Activated naive CD4-positive, alpha-beta T cell treated with anti-CD3 and anti-CD28 coated beads, Interleukin-2, amount 50 U/mL, for 16 hours (primary cell): ENCODE measurements around the gene SOD3.

Experiments
- DNase-seq: peaks from one replicate; pipeline ENCODE4 v3.0.0-alpha.2; 2020

SOD3 gene

DNA sequence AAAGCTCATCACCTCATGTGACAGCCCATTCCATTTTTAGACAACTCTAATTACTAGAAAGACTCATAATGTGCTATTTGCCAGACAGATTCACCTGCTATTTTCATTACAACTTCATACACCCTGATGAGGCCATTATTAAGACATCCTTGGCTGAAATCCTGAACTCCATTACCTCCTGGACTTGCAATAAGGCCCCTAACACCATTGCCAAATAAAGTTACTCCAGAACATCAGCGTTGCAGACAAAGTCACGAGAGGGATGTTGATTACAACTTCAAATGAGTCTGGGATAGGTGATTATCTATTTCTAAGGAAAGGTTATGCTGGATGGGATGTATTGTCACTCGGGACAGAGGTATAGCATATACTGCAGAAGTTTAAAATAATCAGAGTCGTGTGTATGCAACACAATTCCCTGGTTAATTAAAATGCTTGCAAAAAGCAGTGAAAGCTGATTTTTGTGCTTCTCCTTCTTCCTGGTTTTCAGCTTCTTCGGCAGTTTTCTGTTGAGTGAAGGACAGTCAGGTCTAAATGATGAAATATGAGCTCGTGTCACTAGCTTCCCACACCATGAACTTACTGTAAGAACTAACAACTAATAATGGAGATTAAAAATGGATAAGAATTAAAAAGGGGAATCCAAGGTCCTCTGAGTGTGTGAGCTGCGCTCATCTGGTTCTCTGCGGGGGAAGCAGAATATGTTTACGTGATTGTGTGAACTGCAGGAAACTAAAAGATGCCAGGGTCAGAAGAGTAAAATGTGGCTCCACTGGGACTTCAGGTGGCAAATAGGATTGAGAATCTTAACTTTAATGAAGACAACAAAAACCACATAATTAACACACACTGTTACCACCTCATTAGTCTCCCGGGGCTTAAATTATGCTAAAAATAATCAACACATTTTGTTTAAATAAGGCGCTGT, 17.6 kb upstream of the SOD3 start:
- no peak for DNase-seq

DNA sequence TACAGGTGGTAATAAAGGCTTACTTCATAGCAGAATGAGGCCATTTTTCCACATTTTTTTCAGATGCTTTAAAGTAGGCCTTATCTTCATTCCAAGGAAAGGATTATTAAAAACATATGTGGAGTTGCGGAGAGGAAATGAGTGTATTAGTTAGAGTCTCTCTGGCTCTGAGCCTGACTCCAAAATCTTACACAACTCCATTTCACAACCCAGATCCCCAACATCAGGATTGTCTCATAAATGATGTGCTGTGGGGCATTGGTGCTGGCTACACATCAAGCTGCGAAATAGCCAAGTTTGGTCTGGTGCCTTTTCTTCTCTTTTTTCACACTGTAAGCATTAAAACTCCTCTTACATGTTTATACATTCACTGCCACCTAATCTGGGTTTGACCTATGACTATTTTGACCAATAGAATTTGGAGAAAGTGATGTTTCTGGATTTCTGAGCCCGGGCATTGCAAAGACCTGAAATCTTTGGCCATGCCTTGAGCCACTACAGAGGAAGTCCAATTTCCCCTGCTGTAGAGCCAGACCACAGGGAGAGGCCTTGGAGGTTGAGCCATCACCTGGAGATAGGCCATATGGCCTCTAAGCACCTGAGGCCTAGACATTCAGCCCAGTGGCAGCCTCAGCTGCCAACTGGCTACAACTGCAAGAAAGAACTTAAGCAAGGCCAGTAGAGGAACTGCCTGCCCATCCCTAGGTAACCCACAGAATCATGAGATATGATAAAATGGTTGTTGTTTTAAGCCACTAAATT, 16.7 kb upstream of the SOD3 start:
- DNase-seq: no peak

DNA sequence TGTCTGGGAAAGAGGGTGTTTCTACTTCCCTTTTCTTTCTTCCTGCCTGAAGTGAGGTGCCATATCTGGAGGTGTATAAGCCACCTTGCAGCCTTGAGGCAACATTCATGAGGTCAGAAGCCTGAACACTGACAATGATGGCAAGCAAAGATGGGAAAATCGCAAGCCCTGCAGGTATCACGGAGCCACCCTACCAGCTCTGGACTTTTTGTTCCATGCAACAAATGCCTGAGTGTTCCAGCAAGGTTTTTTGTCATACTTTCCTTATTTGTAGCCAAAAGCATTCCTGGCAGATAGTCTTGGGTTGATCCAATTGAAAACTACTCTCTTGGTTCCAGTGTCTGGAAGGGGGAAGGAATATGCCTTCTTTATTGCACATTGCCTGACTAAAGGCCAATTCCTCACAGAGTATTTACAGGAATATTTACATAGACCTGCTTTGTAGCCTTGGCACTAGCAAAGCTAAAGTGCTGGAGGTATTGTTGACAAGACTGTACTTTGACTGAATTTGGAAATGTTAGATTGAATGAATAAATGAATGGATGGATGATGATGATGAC, 14.4 kb upstream of the SOD3 start:
- no peak for DNase-seq

DNA sequence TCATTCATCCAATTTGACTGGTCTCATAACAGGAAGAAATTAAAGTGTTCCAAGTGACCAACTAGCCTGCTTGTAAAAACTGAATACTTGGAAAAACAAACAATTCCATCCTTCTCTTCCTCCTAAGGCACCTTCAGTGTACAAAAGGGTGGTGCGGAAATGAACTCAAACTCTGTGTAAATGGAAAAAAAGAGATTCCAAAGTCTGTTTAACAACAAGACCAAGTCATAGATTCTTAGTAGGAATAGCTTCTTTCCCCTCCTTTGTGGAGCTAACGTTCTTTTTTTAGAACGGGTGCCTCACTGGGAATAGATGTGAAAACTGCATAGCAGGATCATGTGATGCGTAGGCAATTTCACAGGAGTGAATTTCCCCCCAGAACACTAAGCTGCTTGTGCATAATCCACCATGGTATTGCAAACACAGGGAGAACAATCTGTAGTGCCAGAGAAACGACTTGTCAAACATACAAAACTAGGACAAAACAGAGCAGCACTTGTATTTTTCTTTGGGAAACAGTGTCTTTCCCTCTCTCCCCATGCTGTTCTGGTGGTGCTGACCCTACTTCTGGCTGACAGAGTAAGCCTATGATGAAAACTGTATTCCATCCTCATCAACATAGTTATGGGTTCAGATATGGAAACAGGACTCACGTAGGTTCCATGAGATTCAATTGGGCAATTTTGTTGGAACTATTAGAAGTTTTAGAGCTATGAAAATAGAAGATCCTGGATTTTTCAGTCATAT, 13.2 kb upstream of the SOD3 start:
- no peak for DNase-seq

DNA sequence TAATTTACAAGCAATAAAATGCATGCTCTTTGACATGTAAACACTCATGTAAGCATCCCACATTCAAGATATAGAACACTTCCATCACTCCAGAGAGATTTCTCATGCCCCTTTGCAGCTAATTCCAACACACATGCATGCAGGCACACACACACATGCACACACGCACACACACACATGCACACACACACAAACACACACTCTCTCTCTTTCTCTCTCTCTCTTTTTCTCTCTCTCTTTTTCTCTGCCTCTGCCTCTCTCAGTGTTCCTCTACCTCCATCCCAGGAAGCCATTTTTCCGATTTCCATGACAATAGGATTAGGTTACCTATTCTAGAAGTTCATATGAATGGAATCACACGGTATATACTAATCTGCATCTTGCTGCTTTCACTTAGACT, 11.9 kb upstream of the SOD3 start:
- no peak for DNase-seq

DNA sequence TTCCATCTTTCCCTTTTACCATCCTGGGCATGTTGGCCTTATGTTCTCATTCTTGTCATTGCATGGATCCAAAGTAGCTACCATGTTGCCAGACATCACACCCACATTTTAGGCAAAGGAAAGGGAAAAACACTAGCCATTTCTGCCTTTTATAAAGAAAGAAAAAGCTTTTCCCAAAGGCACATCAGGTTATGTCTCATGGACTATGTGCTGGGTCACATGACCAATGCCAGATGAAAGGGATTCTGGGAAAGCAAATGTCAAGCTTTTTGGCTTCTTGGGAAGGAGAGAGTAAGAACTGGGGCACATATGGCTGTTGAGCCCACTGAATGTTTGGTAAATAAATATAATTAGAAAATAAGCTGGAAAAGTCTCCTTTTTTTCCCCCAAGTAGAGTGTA, 4.3 kb upstream of the SOD3 start:
- no peak for DNase-seq

DNA sequence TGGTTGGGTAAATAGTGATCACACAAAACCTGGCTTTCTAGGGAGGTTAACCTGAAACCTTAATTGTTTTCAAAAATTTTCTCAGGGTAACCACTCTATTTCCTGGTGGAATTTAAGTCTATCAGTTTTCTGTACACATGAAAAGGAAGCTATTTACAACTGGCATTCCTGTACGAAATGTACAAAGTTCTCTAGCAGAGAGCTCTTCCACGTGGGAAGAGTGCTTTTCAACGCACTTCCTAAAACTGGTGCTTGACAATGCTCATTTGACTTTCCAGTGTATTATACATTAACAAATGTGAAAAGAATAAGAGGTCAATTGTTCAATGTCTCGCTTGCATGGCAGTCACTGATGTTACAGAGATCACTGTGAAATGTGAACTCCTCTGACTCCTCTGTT, 2.8 kb upstream of the SOD3 start:
- DNase-seq: no peak

DNA sequence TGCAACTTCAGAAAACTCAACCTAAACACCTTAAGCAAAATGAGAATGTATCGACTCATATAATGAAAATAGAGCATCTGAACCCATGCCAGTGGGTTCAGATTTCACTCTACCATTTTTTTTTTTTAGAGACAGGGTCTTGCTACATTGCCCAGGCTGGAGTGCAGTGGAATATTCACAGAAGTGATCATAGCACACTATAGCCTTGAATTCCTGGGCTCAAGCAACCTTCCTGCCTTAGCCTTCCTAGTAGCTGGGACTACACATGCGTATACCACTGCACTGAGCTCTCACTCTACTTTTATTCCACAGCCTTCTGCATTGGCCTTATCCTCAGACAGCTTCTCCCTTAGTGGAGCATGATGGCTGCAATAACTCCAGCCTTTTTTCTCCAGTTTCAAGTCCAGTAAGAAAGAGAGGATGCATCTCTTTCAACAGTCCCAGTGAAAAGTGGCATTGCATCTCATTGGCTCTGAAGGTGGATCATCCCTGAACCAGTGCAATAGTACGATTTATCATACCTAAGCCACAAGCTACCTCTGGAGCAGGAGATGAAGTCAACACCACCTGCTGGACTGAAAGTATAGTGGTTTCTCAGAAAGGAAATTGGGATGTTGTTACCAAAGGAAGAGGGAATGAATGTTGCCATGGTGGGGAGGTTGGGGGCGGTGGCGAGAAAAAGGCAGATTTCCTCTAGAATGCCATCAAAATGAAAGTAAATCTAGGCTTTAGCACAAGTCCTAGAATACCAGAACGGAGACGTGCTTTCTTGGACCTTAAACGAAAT, 2.0 kb upstream of the SOD3 start:
- no peak for DNase-seq

DNA sequence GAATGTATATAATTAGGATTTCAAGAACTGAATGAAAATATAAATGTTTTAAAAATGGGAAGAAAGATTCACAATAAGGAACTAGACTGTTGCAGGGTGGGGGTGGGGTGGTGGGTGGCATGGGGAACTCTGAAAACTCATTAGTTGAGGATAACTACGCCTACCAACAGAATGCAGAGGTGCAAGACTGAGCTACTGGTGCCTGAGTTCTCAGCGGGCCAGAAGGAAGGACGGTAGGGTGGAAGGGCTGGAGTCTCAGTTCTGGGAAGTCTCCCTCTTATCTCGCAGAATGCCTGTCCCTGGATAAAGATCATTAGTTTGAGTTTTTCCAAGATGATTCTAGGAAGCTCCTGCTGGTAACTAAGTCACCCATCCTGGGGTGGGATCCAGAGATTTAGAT, 1.3 kb upstream of the SOD3 start:
- no peak for DNase-seq

DNA sequence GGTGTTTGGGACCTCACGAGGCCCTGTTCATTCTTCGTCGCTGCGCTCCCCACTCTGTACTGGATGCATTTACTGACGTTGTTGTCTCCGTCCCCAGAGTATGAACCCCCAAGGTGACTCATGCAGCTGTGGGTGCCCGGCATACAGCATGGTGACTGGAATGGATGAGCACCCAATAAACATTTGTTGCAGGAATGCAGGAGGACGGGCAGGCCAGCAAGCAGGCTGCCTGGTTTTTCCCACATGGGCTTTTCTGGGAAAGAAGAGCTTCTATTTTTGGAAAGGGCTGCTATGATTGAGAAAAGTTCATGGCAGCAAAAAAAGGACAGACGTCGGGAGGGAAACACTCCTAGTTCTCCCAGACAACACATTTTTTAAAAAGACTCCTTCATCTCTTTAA, 893 bp upstream of the SOD3 start:
- DNase-seq: no peak

DNA sequence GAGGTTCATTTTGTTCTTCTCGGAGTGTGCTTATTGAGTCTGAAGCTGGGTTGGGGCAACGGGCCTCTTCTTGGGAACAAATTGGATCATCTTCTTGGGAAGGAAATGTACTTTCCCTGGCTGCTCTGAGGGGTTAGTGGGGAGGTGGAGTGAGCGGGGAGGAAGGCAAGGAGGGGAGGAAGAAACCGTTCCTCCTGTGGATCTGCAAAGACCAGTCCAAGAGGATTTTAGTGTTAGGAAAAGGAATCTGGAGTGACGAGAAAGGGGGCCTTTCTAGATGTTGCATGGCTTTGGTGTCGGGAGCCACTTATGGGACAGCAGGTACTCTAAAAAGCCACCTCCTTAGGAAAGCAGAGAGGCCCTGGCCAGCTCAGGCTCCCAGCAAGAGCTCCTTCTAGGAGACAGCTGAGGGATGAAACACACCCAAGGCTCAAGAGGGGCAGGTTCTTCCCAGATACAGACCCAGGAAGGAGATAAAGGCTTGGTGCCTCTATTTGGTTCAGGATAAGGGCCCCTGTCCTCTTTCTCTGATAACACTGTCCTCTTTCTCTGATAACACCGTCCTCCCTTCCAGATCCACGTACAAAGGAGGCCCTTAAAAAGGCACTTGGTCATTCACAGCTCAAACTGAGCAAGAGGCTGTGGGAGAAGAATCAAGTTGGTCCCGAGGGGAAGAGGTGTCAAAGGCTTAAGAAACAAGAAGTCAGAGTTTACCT, 451 bp downstream of the SOD3 start:
- no peak for DNase-seq

DNA sequence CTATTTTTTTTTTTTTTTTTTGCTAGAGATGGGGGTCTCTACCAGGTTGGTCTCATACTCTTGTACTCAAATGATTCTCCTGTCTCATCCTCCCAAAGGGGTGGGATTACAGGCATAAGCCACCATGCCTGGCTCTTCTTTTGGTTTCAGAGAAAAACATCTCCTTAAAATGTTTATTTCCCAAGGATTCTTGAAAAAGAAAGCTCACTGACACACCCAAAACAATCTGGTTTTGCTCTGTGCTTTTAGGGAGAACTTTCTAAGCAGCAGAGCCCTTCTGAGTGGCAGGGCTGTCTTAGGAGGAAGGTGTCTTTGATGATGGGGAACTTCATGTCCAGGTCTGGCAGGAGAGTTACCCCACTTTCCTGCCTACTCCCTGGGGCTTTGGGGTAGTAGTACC, 1.2 kb downstream of the SOD3 start:
- DNase-seq: no peak

DNA sequence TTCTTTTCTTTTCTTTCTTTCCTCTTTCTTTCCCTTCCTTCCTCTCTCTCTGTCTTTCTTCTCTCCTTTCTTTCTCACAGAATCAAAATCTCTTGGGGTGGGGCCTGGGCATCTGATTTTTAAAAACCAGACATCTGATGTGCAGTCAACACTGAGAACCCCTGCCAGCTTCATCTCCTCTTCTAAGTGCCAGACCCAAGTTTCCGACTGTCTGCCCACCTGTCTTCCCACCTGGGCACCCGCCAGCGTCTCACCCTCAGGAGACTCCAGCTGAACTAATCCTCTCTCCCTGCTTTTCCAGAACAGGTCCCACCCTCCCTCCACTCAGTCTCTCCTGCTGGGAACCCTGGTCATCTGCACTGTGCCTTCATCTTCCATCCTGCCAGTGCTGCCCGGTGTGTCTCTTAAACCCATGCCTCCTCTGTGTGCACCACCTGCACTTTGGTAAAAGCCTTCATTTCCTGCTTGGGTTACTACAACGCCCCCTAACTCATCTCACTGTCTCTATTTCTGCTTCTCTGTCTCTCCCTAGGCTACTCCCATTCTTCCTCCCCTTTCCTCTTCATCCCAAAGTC, 2.8 kb downstream of the SOD3 start:
- DNase-seq: no peak

DNA sequence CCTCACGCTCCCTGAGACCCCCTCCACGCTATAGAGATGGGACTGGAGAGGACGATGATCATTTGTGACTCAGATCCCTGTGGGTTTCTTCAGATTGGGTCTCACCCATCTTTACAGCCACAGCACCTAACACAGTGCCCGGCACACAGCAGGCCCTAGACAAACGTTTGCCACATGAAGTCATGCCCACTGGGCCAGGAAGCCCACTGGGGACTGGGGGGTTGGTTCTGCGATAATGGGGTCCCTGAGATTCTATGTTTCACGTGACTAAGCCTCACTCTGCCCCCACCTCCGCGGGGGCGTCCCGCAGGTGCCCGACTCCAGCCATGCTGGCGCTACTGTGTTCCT, 3.8 kb downstream of the SOD3 start:
- DNase-seq: no peak

DNA sequence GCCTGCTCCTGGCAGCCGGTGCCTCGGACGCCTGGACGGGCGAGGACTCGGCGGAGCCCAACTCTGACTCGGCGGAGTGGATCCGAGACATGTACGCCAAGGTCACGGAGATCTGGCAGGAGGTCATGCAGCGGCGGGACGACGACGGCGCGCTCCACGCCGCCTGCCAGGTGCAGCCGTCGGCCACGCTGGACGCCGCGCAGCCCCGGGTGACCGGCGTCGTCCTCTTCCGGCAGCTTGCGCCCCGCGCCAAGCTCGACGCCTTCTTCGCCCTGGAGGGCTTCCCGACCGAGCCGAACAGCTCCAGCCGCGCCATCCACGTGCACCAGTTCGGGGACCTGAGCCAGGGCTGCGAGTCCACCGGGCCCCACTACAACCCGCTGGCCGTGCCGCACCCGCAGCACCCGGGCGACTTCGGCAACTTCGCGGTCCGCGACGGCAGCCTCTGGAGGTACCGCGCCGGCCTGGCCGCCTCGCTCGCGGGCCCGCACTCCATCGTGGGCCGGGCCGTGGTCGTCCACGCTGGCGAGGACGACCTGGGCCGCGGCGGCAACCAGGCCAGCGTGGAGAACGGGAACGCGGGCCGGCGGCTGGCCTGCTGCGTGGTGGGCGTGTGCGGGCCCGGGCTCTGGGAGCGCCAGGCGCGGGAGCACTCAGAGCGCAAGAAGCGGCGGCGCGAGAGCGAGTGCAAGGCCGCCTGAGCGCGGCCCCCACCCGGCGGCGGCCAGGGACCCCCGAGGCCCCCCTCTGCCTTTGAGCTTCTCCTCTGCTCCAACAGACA, 4.4 kb downstream of the SOD3 start:
- DNase-seq: no peak

DNA sequence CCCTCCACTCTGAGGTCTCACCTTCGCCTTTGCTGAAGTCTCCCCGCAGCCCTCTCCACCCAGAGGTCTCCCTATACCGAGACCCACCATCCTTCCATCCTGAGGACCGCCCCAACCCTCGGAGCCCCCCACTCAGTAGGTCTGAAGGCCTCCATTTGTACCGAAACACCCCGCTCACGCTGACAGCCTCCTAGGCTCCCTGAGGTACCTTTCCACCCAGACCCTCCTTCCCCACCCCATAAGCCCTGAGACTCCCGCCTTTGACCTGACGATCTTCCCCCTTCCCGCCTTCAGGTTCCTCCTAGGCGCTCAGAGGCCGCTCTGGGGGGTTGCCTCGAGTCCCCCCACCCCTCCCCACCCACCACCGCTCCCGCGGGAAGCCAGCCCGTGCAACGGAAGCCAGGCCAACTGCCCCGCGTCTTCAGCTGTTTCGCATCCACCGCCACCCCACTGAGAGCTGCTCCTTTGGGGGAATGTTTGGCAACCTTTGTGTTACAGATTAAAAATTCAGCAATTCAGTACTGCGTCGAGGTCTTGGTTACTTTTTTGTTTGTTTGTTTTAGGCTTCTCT, 5.0 kb downstream of the SOD3 start:
- no peak for DNase-seq

DNA sequence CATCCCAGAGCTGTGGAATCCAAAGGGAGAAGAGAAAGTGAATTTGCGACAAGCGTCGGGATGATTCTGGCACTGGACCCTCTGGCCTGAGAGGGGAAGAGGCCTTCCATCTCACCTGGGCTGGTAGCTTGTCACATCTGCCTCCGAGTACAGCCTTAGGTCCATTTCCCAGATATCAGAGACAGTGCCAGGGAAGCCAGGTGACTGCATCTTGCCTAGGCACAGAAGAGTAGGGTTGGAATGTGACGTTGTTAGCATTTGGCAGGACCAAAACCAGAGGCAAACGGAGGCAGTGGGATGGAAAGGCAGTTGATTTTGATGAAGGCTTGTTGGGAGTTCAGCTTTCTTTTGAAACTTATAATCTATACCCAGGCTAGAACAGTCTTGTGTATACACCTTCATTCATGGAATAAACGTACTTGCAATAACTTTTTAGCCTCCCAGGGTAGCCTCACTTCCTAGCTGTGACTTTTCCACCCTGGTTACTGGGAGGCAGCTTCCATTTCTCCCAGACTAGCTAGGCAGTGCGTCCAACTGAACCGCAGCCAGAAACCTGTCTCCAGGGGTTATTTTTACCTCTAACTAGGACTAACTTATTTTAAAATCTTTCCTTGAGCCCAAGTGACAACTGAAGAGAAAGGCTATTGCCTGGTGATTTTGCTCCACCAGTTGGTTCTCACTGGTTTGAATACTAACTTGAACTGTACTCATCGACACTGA, 5.9 kb downstream of the SOD3 start:
- no peak for DNase-seq

DNA sequence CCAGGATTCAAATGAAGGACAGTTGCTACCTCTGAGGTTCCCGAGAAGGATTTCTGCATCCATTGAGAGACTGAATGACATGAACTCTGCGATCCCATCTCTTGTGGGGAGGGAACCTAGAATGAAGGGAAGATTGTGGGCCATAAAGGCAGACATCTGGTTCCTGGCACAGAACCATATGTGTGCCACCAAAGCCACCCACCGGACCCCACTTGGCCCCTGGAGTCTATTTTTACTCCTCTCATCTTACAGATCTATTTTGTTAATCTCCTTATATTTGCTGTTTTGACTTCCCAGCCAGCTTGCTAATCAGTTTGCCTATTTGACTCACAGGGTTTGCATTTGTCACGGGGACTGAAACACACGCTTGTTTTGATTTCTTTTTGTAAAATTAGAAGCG, 7.3 kb downstream of the SOD3 start:
- no peak for DNase-seq

DNA sequence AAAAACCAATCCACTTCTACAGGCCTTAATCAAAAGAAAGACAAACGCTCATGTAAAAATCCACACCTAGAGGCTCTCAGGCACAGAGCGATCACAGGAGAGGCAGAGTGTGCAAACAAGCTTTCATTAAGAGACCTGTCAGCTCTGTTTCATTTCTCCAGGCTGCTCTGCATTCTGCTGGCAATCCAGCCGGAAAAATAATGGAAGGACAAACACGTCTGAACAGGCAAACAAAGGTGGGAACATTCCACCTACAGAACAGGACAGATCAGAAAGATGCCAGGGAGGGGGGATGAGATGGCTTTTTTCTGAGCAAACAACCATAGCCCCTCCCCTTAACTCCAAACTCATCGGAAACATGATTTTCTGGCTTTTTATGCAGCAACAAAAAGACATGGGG, 9.7 kb downstream of the SOD3 start:
- no peak for DNase-seq

DNA sequence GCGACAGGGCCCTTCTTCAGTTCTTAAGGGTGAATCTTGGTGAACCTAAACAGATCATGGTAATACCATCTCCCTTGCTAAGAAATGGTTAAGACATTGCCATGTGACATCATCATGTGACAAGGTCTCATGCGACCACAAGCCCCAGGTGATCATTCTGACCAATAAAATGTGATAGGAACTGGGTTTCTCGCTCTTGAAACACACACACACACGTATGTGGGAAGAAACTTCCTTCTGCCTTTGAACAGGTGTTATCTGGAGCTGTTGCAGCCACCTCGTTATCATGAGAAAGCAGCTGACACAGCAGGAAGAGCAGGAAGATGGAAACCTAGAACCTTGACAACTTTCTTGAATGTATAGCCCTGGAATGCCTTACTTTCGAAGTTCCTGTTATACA, 10.2 kb downstream of the SOD3 start:
- DNase-seq: no peak
